ENCODE measurements around the gene NRARP. TPM values are rescaled to one million over a fixed set of nuclear protein-coding genes. Genes with fewer than 3 reads are reported as not detected.

Gene NRARP
- total RNA-seq, 1 experiment from 2014 or later = 16.9 TPM

DNA sequence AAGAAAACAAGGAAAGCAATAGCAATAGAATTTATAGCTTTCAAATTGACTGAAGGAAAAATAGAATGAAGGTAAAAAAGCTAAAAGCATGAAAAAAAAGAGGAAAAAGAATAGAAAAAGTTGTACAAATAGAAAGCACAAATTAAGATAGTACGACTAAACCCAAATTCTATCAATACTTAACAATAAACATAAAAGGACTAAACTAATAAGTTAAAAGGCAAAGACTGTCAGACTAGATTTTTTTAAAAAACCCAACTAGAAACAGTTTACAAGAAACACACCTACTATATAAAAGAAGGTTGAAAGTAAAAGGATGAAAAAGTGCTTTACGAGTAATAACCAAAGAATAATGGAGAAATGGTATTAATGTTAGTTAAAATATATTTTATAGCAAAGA is 34.7 kb upstream of the NRARP start:
- no peak for TF ChIP-seq POLR2AphosphoS5 (IDR thresholded peaks at IDR 0.05; ENCODE audit: low read depth, low read length)
- TF ChIP-seq, protein P1, sequence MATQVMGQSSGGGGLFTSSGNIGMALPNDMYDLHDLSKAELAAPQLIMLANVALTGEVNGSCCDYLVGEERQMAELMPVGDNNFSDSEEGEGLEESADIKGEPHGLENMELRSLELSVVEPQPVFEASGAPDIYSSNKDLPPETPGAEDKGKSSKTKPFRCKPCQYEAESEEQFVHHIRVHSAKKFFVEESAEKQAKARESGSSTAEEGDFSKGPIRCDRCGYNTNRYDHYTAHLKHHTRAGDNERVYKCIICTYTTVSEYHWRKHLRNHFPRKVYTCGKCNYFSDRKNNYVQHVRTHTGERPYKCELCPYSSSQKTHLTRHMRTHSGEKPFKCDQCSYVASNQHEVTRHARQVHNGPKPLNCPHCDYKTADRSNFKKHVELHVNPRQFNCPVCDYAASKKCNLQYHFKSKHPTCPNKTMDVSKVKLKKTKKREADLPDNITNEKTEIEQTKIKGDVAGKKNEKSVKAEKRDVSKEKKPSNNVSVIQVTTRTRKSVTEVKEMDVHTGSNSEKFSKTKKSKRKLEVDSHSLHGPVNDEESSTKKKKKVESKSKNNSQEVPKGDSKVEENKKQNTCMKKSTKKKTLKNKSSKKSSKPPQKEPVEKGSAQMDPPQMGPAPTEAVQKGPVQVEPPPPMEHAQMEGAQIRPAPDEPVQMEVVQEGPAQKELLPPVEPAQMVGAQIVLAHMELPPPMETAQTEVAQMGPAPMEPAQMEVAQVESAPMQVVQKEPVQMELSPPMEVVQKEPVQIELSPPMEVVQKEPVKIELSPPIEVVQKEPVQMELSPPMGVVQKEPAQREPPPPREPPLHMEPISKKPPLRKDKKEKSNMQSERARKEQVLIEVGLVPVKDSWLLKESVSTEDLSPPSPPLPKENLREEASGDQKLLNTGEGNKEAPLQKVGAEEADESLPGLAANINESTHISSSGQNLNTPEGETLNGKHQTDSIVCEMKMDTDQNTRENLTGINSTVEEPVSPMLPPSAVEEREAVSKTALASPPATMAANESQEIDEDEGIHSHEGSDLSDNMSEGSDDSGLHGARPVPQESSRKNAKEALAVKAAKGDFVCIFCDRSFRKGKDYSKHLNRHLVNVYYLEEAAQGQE (IDR thresholded peaks at IDR 0.05; ENCODE audit: insufficient read depth in 1 of 2, low read depth in 2 of 2, low read length in 1 of 2) = no peak
- TF ChIP-seq, protein P2, sequence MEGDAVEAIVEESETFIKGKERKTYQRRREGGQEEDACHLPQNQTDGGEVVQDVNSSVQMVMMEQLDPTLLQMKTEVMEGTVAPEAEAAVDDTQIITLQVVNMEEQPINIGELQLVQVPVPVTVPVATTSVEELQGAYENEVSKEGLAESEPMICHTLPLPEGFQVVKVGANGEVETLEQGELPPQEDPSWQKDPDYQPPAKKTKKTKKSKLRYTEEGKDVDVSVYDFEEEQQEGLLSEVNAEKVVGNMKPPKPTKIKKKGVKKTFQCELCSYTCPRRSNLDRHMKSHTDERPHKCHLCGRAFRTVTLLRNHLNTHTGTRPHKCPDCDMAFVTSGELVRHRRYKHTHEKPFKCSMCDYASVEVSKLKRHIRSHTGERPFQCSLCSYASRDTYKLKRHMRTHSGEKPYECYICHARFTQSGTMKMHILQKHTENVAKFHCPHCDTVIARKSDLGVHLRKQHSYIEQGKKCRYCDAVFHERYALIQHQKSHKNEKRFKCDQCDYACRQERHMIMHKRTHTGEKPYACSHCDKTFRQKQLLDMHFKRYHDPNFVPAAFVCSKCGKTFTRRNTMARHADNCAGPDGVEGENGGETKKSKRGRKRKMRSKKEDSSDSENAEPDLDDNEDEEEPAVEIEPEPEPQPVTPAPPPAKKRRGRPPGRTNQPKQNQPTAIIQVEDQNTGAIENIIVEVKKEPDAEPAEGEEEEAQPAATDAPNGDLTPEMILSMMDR (IDR thresholded peaks at IDR 0.05) = no peak
- TF ChIP-seq TCF7L2 (IDR thresholded peaks at IDR 0.05; ENCODE audit: low read depth, low read length) = no peak
- TF ChIP-seq SIN3A (IDR thresholded peaks at IDR 0.05; ENCODE audit: borderline replicate concordance, insufficient read depth, low read depth, low read length) = no peak
- no peak overlapping the region for H3K4me3 ChIP-seq (ENCODE audit: low read depth in 2 of 2, low read length in 2 of 2)
- in situ Hi-C loops (cut with HindIII; ENCODE audit: low pct_unique_long_range_greater_than_20kb, low sequenced_read_pairs) = no loop called here
- intact Hi-C loops (cut with micrococcal nuclease; ENCODE audit: unreplicated experiment) = no loop called here
- POLR2A ChIA-PET = no interaction called here
- DNase-seq (ENCODE audit: low read depth, low spot score) = no peak
- no peaks in the 10 kb centered on the region for H3K27me3 ChIP-seq (ENCODE audit: control insufficient read depth, insufficient read depth, low read length)
- H3K27ac ChIP-seq (ENCODE audit: low read length) = no peak overlapping the region
- CTCF ChIA-PET = no interaction called here
- no TSS peak for BruUV-seq (replicated peaks)
- no peak for ATAC-seq
- no peaks in the 10 kb centered on the region for H3K4me1 ChIP-seq (ENCODE audit: control insufficient read depth, insufficient read depth, low read length)
- H3K36me3 ChIP-seq (ENCODE audit: control insufficient read depth, insufficient read depth, low read length) = no peaks in the 10 kb centered on the region
- no peaks in the 10 kb centered on the region for H3K9me3 ChIP-seq (ENCODE audit: control insufficient read depth, insufficient read depth, low read depth, low read length)

- CTCF ChIA-PET = no interaction called here
- Histone ChIP-seq H3K27ac (ENCODE audit: low read length) (no peak overlapping the region), H3K36me3 (ENCODE audit: control insufficient read depth, insufficient read depth, low read length) (no peaks in the 10 kb centered on the region), H3K4me1 (ENCODE audit: control insufficient read depth, insufficient read depth, low read length) (no peaks in the 10 kb centered on the region), H3K9me3 (ENCODE audit: control insufficient read depth, insufficient read depth, low read depth, low read length) (no peaks in the 10 kb centered on the region), H3K4me3 (ENCODE audit: low read depth in 2 of 2, low read length in 2 of 2) (no peak overlapping the region), H3K27me3 (ENCODE audit: control insufficient read depth, insufficient read depth, low read length) (no peaks in the 10 kb centered on the region)
- POLR2A ChIA-PET = no interaction called here
- no peak for DNase-seq (ENCODE audit: low read depth, low spot score)
- no peak for ATAC-seq
- intact Hi-C loops (cut with micrococcal nuclease; ENCODE audit: unreplicated experiment) (no loop called here), in situ Hi-C loops (cut with HindIII; ENCODE audit: low pct_unique_long_range_greater_than_20kb, low sequenced_read_pairs) (no loop called here)
- TF ChIP-seq, protein P1 (IDR thresholded peaks at IDR 0.05; ENCODE audit: insufficient read depth in 1 of 2, low read depth in 2 of 2, low read length in 1 of 2) = no peak
- no peak for TF ChIP-seq SIN3A (IDR thresholded peaks at IDR 0.05; ENCODE audit: borderline replicate concordance, insufficient read depth, low read depth, low read length)
- TF ChIP-seq TCF7L2 (IDR thresholded peaks at IDR 0.05; ENCODE audit: low read depth, low read length) = no peak
- TF ChIP-seq POLR2AphosphoS5 (IDR thresholded peaks at IDR 0.05; ENCODE audit: low read depth, low read length) = no peak
- TF ChIP-seq, protein P2 (IDR thresholded peaks at IDR 0.05) = no peak
- no TSS peak for BruUV-seq (replicated peaks)
These were observed 31.1 kb upstream of the NRARP start for GRCh38 chr9:137333016-137333671.
